Stimulated activated effector memory CD8-positive, alpha-beta T cell treated with anti-CD3 and anti-CD28 coated beads, Interleukin-12 subunit alpha, Interleukin-12 subunit beta, amount 100 ng/mL, for 72 hours (primary cell): ENCODE results near the gene KIF14.
"Not testable (repeated sequence)": the region's sequence is repeated elsewhere in the genome, so short reads cannot be mapped to it uniquely, and the experiment has no call there.

Source experiments
- ATAC-seq: fragments of 150-1000 bp; cut with Tn5 transposase; 2 replicates; pipeline ENCODE4 v1.10.0; 2021
- DNase-seq, 2 donors: peaks; one replicate each; pipeline ENCODE4 v3.0.0; 2021 to 2022; ENCODE audit warnings: low spot score in 2 of 2
- H3K27ac Mint-ChIP-seq: one replicate; pipeline ENCODE4 v1.8.0; 2022; ENCODE audit warnings: mild to moderate bottlenecking, mixed read lengths
- H3K36me3 Mint-ChIP-seq: one replicate; pipeline ENCODE4 v1.8.0; 2022; ENCODE audit warnings: mild to moderate bottlenecking, mixed read lengths
- H3K4me1 Mint-ChIP-seq: one replicate; pipeline ENCODE4 v1.8.0; 2022; ENCODE audit warnings: mixed read lengths
- H3K4me3 Mint-ChIP-seq: one replicate; pipeline ENCODE4 v1.8.0; 2022; ENCODE audit warnings: mild to moderate bottlenecking, mixed read lengths
- H3K9me3 Mint-ChIP-seq: one replicate; pipeline ENCODE4 v1.8.0; 2022; ENCODE audit warnings: mixed read lengths

Gene KIF14

DNA sequence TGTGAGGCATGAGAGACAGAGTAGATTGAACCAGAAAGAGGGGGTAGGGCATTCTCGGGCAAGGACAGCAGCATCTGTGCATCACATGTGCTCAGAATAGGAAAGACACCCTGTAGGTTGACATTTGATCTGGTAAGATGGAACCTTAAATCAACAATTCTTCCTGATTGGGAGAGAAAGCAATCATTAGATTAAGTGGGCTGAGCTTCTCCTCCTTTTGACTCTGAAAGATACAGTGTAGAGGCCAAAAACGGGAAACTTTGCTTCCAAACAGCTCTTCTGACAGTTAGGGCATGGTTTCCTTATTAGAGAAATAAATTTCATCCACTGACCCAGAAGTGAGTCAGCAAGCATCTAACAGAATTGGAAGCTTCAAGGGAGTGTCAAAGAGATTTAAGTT is 9.7 kb downstream of the KIF14 start:
- Mint-ChIP-seq H3K36me3 (no peaks in the 10 kb centered on the region), H3K4me1 (no peaks in the 10 kb centered on the region), H3K27ac (no peak overlapping the region), H3K9me3 (no peaks in the 10 kb centered on the region), H3K4me3 (no peak overlapping the region)
- no peak for DNase-seq
- ATAC-seq: no peak

DNA sequence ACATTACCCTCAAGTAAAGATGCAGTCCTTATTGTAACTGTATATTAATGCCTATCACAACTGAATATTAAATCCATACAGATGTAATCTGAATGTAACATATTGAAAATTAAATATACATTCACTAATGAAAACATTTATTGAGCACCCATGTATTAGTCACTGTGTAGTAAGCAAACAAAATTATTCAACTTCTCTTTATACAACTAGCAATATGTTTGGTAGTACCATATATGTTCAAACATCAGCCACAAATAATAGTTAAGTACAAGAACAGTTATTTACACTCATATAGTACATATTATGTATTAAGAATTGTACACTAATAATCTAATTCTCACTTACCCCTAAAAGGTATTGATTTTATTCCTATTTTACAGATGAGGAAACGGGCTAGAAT is 17.9 kb downstream of the KIF14 start:
- no peak for ATAC-seq
- peaks cover 8% of the 10 kb centered on the region for H3K36me3 Mint-ChIP-seq
- H3K4me1 Mint-ChIP-seq: no peaks in the 10 kb centered on the region

DNA sequence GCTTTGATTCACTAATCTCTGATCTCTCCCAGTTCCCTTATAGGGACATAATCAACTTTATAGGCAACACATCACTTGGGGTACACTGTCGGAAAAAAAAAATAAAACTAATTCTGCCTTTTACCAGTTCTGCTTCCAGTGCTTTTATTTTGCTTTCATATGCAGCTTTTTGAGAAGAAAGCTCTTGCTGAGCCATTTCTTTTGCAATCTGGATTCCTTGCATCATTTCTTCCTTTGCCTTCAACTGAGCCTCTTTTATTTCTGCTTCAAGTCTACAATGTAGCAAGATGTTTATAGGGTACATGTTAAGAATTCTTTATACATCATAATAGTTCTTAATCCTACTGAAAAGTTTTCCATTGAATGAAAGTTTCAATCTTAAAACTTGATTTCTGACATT is 30.6 kb downstream of the KIF14 start:
- no peaks in the 10 kb centered on the region for H3K4me1 Mint-ChIP-seq
- no peak for DNase-seq
- peaks cover 7% of the 10 kb centered on the region for H3K36me3 Mint-ChIP-seq
- no peaks in the 10 kb centered on the region for H3K9me3 Mint-ChIP-seq
- no peak for ATAC-seq
- no peak overlapping the region for H3K27ac Mint-ChIP-seq
- H3K4me3 Mint-ChIP-seq: no peak overlapping the region

More for the DNA sequence above, 17.9 kb downstream of the KIF14 start:
- Mint-ChIP-seq H3K27ac (no peak overlapping the region), H3K4me3 (no peak overlapping the region), H3K9me3 (no peaks in the 10 kb centered on the region)
- no peak for DNase-seq

DNA sequence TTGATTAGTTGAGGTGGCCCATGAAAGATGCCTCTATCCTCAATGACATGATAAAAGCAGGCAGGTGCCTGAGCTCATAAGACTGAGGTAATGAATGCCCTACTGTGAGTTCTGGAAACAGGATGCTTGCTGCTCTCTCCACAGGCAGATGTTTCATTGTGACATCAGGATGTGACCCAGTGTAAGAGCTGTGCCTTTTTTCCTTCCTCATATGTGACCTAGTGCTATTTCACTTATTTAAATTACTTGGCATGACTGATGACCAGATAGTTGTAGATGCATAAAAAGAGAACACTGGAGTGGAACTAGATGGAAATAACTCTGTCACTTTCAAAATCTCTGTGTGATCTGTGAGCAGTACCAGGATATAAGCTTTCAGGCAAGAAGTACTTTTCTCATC is 31.9 kb downstream of the KIF14 start:
- Mint-ChIP-seq H3K27ac (no peak overlapping the region), H3K4me1 (no peaks in the 10 kb centered on the region), H3K36me3 (peaks cover 7% of the 10 kb centered on the region), H3K9me3 (no peaks in the 10 kb centered on the region), H3K4me3 (no peak overlapping the region)
- ATAC-seq (peak; percentile 21), DNase-seq (no peak)

DNA sequence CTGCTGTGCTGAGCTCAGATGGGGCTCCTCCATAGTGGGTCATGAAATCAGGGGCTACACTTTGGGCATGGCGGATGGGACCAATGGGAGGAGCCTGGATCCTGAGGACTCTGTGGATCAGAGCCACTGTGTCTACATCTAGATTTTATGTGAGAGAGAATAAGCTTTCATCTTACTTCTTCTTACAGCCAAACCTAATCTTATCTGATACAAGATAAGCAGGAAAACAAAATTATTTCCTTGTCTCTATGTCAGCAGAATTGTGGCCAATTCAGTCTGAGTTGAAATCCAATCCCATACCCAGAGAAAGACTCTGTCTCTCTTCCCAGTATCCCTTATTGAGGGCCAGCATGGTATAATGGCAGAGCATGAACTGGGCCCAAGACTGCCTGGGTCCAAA is 56.2 kb downstream of the KIF14 start:
- Mint-ChIP-seq H3K36me3 (peaks cover 9% of the 10 kb centered on the region), H3K4me3 (no peak overlapping the region)
- no peak for ATAC-seq

DNA sequence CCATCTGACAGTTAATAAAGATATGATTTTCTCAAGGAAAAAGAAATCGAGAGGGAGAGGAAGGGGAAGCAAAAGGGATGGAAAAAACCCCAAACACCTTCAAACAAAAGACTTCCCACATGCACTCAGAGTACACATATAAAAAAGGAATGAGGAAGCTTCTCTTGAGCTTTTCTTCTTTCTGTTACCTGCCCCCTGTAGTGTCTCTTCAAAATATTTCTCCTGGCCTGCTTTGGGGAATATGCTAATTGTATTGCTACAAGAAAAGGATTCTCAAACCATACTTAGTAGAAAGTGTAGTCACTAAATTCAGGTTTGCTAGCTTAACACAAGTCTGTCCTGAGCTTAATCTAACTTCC is 58.7 kb downstream of the KIF14 start:
- H3K4me3 Mint-ChIP-seq: no peak overlapping the region
- H3K36me3 Mint-ChIP-seq: peaks cover 5% of the 10 kb centered on the region
- DNase-seq (no peak), ATAC-seq (no peak)
- H3K9me3 Mint-ChIP-seq: no peaks in the 10 kb centered on the region
- H3K4me1 Mint-ChIP-seq: peaks cover 10% of the 10 kb centered on the region
- no peak overlapping the region for H3K27ac Mint-ChIP-seq

More for the DNA sequence above, 56.2 kb downstream of the KIF14 start:
- no peak overlapping the region for H3K27ac Mint-ChIP-seq
- H3K9me3 Mint-ChIP-seq: no peaks in the 10 kb centered on the region
- DNase-seq: no peak
- peaks cover 10% of the 10 kb centered on the region for H3K4me1 Mint-ChIP-seq

DNA sequence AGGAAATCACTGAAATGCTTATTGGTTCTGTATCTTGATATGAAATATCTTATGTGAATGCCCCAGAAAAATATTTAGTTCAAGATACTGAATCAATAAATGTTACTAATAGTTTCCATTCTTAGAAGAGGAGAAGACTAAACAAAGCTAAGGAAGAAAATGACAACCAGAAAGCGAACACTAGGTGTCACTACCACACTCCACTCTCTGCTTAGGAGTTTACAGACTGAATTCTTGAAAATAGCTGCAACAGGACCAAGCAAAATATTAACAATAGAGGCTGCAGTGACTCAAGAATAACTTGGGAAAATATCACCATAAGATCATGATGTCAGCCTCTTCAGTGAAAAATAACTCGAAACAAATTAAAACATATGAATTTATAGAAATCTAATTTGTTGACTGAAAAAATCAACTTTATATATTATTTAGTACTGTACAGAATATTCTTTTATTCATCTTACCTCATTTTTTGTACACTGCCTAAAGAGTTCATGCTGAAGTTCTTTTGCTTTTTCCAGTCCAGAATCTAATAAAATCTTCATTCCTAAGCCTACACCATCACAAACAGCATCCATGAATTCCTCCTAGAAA is 61.6 kb downstream of the KIF14 start:
- DNase-seq (no peak), ATAC-seq (no peak)
- no peak overlapping the region for H3K27ac Mint-ChIP-seq
- H3K9me3 Mint-ChIP-seq: no peaks in the 10 kb centered on the region
- H3K36me3 Mint-ChIP-seq: peaks cover 2% of the 10 kb centered on the region
- no peak overlapping the region for H3K4me3 Mint-ChIP-seq
- H3K4me1 Mint-ChIP-seq: peaks cover 10% of the 10 kb centered on the region

DNA sequence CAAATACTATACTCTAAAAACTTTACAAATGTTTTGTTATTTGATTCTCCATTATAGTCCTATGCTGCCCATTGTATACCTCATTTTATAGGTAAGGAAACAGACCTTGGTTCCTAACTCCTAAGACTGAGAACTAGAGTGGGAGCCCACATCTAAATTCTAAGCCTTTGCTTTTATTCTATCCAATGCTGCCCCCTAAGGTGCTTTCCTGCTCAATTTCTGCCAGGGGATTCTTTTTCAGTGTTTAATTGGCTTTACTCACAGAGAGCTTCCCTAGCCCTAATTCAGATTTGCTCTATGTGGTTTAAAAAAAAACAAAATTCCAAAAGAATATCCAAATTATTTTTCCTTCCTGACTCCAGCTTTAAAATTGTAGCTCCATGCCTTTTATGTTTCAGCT is 64.5 kb downstream of the KIF14 start:
- Mint-ChIP-seq H3K27ac (no peak overlapping the region), H3K4me3 (no peak overlapping the region), H3K36me3 (peaks cover 7% of the 10 kb centered on the region), H3K9me3 (no peaks in the 10 kb centered on the region), H3K4me1 (no peaks in the 10 kb centered on the region)
- ATAC-seq (no peak), DNase-seq (no peak)

DNA sequence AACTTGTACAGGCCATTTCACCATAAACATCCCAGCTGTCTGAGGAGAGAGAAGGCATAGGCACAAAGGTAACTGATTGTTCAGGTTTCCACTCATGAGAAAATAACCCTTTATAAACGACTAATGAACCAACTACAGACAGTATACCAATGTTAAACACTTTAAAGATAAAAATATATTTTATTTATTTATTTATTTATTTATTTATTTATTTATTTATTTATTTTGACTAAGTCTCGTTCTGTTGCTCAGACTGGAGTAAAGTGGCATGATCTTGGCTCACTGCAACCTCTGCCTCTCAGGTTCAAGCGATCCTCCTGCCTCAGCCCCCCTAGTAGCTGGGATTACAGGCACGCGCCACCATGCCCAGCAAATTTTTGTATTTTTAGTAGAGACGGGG is 67.8 kb downstream of the KIF14 start:
- not testable (repeated sequence) for H3K9me3 Mint-ChIP-seq, ATAC-seq, H3K27ac Mint-ChIP-seq, H3K36me3 Mint-ChIP-seq, H3K4me1 Mint-ChIP-seq, DNase-seq, H3K4me3 Mint-ChIP-seq

DNA sequence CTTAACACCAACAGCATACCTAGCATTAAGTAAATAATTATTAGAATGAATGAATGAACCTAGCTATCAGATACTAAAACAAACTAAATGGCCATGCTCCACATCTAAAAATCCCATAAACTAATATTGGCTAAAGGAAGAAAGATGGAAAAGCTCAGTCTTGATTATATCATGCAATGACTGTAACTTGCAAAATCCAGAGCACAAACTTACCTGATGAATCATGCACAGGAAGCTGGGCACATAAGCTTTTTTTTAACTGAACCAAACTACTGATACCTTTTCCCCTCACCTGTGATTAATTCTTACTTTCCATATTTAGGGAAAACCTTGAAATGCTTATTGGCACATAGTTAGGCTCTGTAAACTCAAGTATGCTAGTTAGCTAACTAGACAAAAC is 70.2 kb downstream of the KIF14 start:
- H3K4me3 Mint-ChIP-seq: no peak overlapping the region
- H3K27ac Mint-ChIP-seq: no peak overlapping the region
- peaks cover 7% of the 10 kb centered on the region for H3K36me3 Mint-ChIP-seq
- H3K9me3 Mint-ChIP-seq: no peaks in the 10 kb centered on the region
- H3K4me1 Mint-ChIP-seq: peaks cover 7% of the 10 kb centered on the region
- DNase-seq: no peak
- no peak for ATAC-seq

DNA sequence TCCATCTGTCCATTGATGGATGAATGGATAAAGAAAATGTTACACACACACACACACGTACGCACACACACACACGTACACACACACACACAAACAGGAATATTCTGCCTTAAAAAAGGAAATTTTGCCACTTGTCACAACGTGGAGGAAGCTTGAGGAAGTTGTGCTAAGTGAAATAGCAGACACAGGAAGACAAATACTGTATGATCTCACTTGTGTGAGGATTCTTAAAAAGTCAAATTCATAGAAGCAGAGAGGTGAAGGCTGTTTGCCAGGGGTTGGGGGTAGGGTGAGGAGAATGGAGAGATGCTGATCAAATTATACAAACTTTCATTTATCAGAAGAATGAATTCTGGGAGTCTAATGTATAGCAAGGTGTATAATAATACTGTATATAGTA is 73.2 kb downstream of the KIF14 start:
- no peak for ATAC-seq
- Mint-ChIP-seq H3K27ac (no peak overlapping the region), H3K4me3 (no peak overlapping the region), H3K36me3 (no peaks in the 10 kb centered on the region), H3K4me1 (peaks cover 7% of the 10 kb centered on the region), H3K9me3 (no peaks in the 10 kb centered on the region)
- DNase-seq: no peak

DNA sequence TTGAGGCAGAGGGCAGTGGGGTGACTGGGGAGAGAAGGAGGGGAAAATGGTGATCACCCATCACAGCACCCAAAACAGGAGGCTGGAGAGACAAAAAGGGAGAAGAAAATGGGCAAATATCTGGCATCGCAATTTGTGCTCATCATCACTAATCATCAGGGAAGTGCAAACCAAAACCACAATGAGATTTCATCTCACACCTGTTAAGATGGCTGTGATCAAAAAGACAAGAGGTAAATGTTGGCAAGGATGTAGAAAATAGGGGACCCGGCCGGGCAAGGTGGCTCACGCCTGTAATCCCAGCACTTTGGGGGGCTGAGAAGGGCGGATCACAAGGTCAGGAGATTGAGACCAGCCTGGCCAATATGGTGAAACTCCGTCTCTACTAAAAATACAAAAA is 74.0 kb downstream of the KIF14 start:
- DNase-seq (no peak), ATAC-seq (no peak)
- Mint-ChIP-seq H3K27ac (no peak overlapping the region), H3K4me3 (no peak overlapping the region), H3K36me3 (no peaks in the 10 kb centered on the region), H3K4me1 (peaks cover 7% of the 10 kb centered on the region), H3K9me3 (no peaks in the 10 kb centered on the region)

DNA sequence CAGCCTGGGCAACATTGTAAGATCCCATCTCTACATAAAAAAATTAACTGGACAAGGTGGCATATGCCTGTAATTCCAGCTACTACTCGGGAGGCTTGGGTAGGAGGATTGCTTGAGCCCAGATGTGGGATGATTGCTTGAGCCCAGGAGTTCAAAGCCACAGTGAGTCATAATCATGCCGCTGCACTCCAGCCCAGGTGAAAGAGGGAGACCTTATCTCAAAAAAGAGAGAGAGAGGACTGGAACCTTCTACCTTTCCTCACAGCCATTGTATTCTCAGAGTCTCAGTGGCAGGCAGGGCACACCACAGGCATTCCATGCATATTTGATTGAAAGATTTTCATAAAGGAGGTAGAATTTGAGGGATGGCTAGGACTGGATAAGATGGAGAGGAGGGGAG is 78.4 kb downstream of the KIF14 start:
- Mint-ChIP-seq H3K4me3 (no peak overlapping the region), H3K4me1 (peaks cover 7% of the 10 kb centered on the region), H3K27ac (no peak overlapping the region), H3K36me3 (no peaks in the 10 kb centered on the region), H3K9me3 (no peaks in the 10 kb centered on the region)
- DNase-seq (no peak), ATAC-seq (no peak)

DNA sequence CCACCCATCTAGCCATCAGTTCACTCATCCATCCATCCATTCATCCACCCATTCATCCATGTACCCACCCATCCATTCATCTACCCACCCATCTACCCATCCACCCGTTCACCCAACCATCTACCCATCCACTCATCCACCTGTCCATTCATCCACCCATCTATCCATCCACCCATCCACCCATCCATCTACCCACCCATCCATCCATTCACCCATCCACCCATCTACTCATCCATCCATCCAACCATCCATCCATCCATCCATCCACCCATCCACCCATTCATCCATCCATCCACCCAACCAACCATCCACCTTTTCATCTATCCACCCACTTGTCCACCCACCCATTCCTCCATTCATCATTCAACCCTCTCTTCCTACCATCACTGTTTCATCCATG is 80.3 kb downstream of the KIF14 start:
- Mint-ChIP-seq H3K4me3 (no peak overlapping the region), H3K4me1 (no peaks in the 10 kb centered on the region), H3K36me3 (no peaks in the 10 kb centered on the region), H3K9me3 (no peaks in the 10 kb centered on the region), H3K27ac (no peak overlapping the region)
- DNase-seq (no peak), ATAC-seq (no peak)

DNA sequence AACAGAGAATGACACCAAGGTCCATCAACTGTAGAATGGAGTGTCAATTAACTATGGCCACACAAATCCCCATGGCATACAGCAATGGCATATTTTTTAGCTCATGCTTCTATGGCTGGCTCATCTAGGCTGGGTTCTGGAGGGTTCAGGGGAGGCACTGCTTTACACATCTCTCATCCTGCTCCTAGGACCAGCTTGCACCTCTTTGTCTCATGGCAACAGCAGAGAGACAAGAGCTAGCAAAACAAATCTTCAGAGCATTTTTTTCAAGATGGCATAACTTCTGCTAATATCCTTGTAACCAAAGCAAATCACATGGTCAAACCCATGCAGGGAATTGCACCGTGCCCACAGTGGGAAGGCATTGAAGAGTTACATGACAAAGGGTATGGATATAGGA is 82.4 kb downstream of the KIF14 start:
- no peak for ATAC-seq
- Mint-ChIP-seq H3K4me1 (no peaks in the 10 kb centered on the region), H3K27ac (no peak overlapping the region), H3K4me3 (no peak overlapping the region), H3K36me3 (no peaks in the 10 kb centered on the region), H3K9me3 (no peaks in the 10 kb centered on the region)
- DNase-seq: no peak

DNA sequence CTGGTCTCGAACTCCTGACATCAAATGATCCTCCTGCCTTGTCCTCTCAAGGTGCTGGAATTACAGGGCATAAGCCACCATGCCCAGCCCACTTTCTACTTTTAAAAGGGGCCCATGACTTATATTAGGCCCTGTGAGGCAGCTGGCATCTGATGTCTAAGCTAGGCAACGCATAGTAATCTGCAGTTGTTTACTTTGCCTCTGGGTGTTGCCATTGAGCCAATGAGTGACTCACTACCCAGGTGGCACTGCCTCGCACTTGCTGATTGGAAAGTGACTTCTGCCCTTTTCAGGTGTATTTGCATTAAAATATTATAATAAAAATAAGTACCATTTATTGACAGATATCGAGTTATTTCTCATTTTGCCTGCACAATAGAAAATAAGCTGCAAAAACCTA is 84.9 kb downstream of the KIF14 start:
- H3K36me3 Mint-ChIP-seq: no peaks in the 10 kb centered on the region
- DNase-seq (no peak), ATAC-seq (peak; percentile 79)
- no peaks in the 10 kb centered on the region for H3K9me3 Mint-ChIP-seq
- peaks cover 8% of the 10 kb centered on the region for H3K4me1 Mint-ChIP-seq
- H3K27ac Mint-ChIP-seq: no peak overlapping the region
- H3K4me3 Mint-ChIP-seq: no peak overlapping the region

DNA sequence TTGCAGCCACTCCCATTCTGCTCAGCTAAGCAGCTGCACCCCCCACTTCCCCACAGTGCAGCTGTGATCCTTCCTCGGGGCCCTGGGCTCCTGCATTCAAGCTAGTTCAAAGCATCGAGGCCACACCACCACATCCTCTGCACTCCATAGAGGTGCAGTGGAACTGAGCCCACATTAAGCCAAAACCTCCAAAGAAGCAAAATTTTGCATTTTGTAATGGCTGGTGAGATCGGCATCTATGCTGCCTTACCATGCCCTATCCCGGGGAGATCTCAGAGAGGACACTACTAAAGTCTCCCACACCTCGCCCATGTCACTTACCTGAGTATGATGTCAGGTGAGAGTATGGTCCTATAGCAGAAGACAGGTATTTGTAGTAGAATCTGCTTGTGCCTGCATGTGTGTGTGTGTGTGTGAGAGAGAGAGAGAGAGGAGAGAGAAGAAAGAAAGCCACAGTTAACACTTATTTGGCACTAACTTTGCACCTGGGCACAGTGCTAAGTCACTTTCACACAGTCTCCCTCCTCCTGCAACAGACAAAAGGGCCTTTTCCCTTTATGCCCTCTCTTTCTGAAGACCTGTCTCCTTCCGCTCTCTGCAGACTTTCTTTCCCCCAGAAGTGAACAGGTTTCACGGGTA is 89.8 kb downstream of the KIF14 start:
- Mint-ChIP-seq H3K36me3 (no peaks in the 10 kb centered on the region), H3K4me1 (peaks cover 13% of the 10 kb centered on the region), H3K9me3 (no peaks in the 10 kb centered on the region), H3K4me3 (peak overlapping the region; percentile 36), H3K27ac (peak overlapping the region; percentile 33)
- DNase-seq: no peak
- ATAC-seq: peak; percentile 71
